Left cardiac atrium (tissue), 4 donors: ENCODE data around the gene ARL15. TPM values are rescaled to one million over a fixed set of nuclear protein-coding genes. Genes with fewer than 3 reads are reported as not detected.
A peak's percentile ranks its signal among the peaks of the same experiment; 100 is the strongest.
"Not testable (repeated sequence)": the region's sequence is repeated elsewhere in the genome, so short reads cannot be mapped to it uniquely, and the experiment has no call there.

Experiments
- ATAC-seq, 2 donors: fragments of 200-7000 bp; cut with Tn5 transposase; one replicate each; pipeline ENCODE4 v1.9.1; 2020; ENCODE audit warnings: mild to moderate bottlenecking in 2 of 2, moderate library complexity in 2 of 2
- DNase-seq: peaks from one replicate; pipeline ENCODE4 v3.0.0-alpha.2; 2020
- intact Hi-C, 2 donors: fragments of 100-400 bp; cut with DNase I; formaldehyde crosslinking; loops; one replicate each; pipeline versions ENCODE4 v1.14.1 to v1.15.1; 2022 to 2023
- total RNA-seq, 2 donors: library from RNA; stranded (reverse); fragmentation: NEBNext Ultra II Directional; extraction: Animal tissue kit (Norgen Biotek cat#: 25700); gene quantifications; one replicate each; pipeline ENCODE4 v1.2.1, GENCODE V29; 2021
- donor health status: DM: no; HTN: yes; CAD: no.
- donor health status: DM: no; HTN: yes; CAD: no; lungs with severe emphysema.
- donor health status: DM: yes; HTN: yes; CAD: no.
- donor health status: Dilated cardiomyopathy.

ARL15 gene
- total RNA-seq, 2 donors from 2014 or later = 19.0 to 22.7 TPM

GRCh38 chr5:53991942-53992341 lies 318.4 kb downstream of the ARL15 start:
- DNase-seq (no peak), ATAC-seq (no peak)
- intact Hi-C loops = no loop called here

GRCh38 chr5:53987101-53987500 lies 323.3 kb downstream of the ARL15 start:
- DNase-seq = no peak
- intact Hi-C loops = no loop called here
- ATAC-seq = no peak

- no peak for DNase-seq
- intact Hi-C loops = no loop called here
- ATAC-seq = no peak
These were observed 324.6 kb downstream of the ARL15 start for GRCh38 chr5:53985796-53986195.

GRCh38 chr5:53984971-53985370 lies 325.4 kb downstream of the ARL15 start:
- DNase-seq (no peak), ATAC-seq (no peak)
- intact Hi-C loops = no loop called here

- no peak for ATAC-seq
- intact Hi-C loops = no loop called here
- no peak for DNase-seq
These were observed 326.6 kb downstream of the ARL15 start for GRCh38 chr5:53983568-53984460.

- intact Hi-C loops, ATAC-seq, DNase-seq: not testable (repeated sequence)
These were observed 328.1 kb downstream of the ARL15 start for GRCh38 chr5:53982319-53982718.

GRCh38 chr5:53980061-53980460 lies 330.3 kb downstream of the ARL15 start:
- DNase-seq = no peak
- ATAC-seq = no peak
- intact Hi-C loops = no loop called here

- DNase-seq (no peak), ATAC-seq (no peak)
- intact Hi-C loops = no loop called here
These were observed 336.4 kb downstream of the ARL15 start for GRCh38 chr5:53974021-53974420.

GRCh38 chr5:53972314-53972713 lies 338.1 kb downstream of the ARL15 start:
- intact Hi-C loops = no loop called here
- ATAC-seq (no peak), DNase-seq (no peak)

- DNase-seq (no peak), ATAC-seq (no peak)
- intact Hi-C loops = no loop called here
These were observed 338.8 kb downstream of the ARL15 start for GRCh38 chr5:53971551-53971950.

- DNase-seq (no peak), ATAC-seq (peak in 1 of 2 donors; percentile 85)
- intact Hi-C loops = no loop called here
These were observed 339.2 kb downstream of the ARL15 start for GRCh38 chr5:53971131-53971530.

- ATAC-seq (peak in 1 of 2 donors; percentile 51), DNase-seq (no peak)
- intact Hi-C loops = no loop called here
These were observed 339.9 kb downstream of the ARL15 start for GRCh38 chr5:53970475-53970874.

- intact Hi-C loops = no loop called here
- DNase-seq (no peak), ATAC-seq (no peak)
These were observed 341.1 kb downstream of the ARL15 start for GRCh38 chr5:53969176-53969730.

- ATAC-seq = peak in 1 of 2 donors; percentile 59
- no peak for DNase-seq
- intact Hi-C loops = no loop called here
These were observed 344.9 kb downstream of the ARL15 start for GRCh38 chr5:53965459-53965858.

GRCh38 chr5:53963958-53964357 lies 346.4 kb downstream of the ARL15 start:
- DNase-seq = no peak
- intact Hi-C loops = no loop called here
- no peak for ATAC-seq

GRCh38 chr5:53962306-53962705 lies 348.1 kb downstream of the ARL15 start:
- ATAC-seq (no peak), DNase-seq (no peak)
- intact Hi-C loops = no loop called here

GRCh38 chr5:53956632-53957031 lies 353.7 kb downstream of the ARL15 start:
- DNase-seq = no peak
- intact Hi-C loops = no loop called here
- ATAC-seq = no peak

GRCh38 chr5:53956196-53956595 lies 354.2 kb downstream of the ARL15 start:
- no peak for ATAC-seq
- no peak for DNase-seq
- intact Hi-C loops = no loop called here

GRCh38 chr5:53950621-53951020 lies 359.8 kb downstream of the ARL15 start:
- peak in 1 of 2 donors; percentile 34 for ATAC-seq
- no peak for DNase-seq
- intact Hi-C loops = no loop called here

- no peak for ATAC-seq
- intact Hi-C loops = no loop called here
- DNase-seq = no peak
These were observed 361.8 kb downstream of the ARL15 start for GRCh38 chr5:53948598-53948997.
